Body of pancreas (tissue), 4 donors: ENCODE data around the gene TMEM98. TPM values are rescaled to one million over a fixed set of nuclear protein-coding genes. Genes with fewer than 3 reads are reported as not detected.

Source experiments
- ATAC-seq: fragments of 150-250 bp; one replicate; pipeline ENCODE4 v1.9.1; 2016
- DNase-seq, 4 donors: peaks; one replicate each; pipeline ENCODE4 v3.0.0-alpha.2; 2019
- H3K27ac ChIP-seq, 4 donors: fragments of 200-600 bp; sonication (generic); 1 replicate in 3 of 4; 2 replicates in 1 of 4; pipeline versions ENCODE4 v1.5.1 to v1.6.1; 2016 to 2019; ENCODE audit warnings: mild to moderate bottlenecking in 1 of 4, mixed read lengths in 1 of 4, moderate library complexity in 1 of 4
- H3K27me3 ChIP-seq, 2 donors: fragments of 200-600 bp; sonication (generic); one replicate each; pipeline ENCODE4 v1.6.0; 2016; ENCODE audit warnings: mild to moderate bottlenecking in 1 of 2
- H3K36me3 ChIP-seq, 2 donors: fragments of 200-600 bp; sonication (generic); replicated peaks in 1 of 2; 2 replicates each; pipeline ENCODE4 v1.5.1; 2016; ENCODE audit warnings: low read depth in 2 of 2; ENCODE audit not compliant: insufficient read depth in 1 of 2
- H3K4me1 ChIP-seq: fragments of 200-600 bp; sonication (generic); one replicate; pipeline ENCODE4 v1.6.0; 2016
- H3K4me3 ChIP-seq, 2 donors: fragments of 200-600 bp; sonication (generic); 1 replicate in 1 of 2; 2 replicates in 1 of 2; pipeline ENCODE4 v1.5.1; 2016 to 2019
- H3K9me3 ChIP-seq, 3 donors: fragments of 200-600 bp; sonication (generic); 1 replicate in 2 of 3; 2 replicates in 1 of 3; pipeline ENCODE4 v1.5.1; 2016
- POLR2A ChIP-seq, 3 donors: fragments of 450-650 bp; IDR thresholded peaks; one replicate each; pipeline ENCODE4 v1.6.1; 2016; ENCODE audit warnings: antibody characterized with exemption in 3 of 3, mild to moderate bottlenecking in 2 of 3
- WGBS, 2 donors: methylation state at CpG; one replicate each; pipeline ENCODE4 v1.1.5; 2017; 5-methylcytosine and 5-hydroxymethylcytosine counted together
- intact Hi-C: fragments of 100-400 bp; cut with DNase I; formaldehyde crosslinking; loops from one replicate; pipeline ENCODE4 v1.15.1; 2023
- total RNA-seq, 2 donors: library from RNA; depleted of rRNA; stranded (reverse); fragments of >200 nt; gene quantifications; one replicate each; pipeline ENCODE4 v1.1.0, GENCODE V29; 2016
- TF ChIP-seq, protein P1 (sequence below), 7 experiments: fragments of 450-650 bp in 4 of 7; fragments of 200-600 bp in 3 of 7; sonication (generic) in 3 of 7; IDR thresholded peaks; one replicate each; pipeline ENCODE4 v1.5.1; 2016 to 2019; ENCODE audit warnings: antibody characterized with exemption in 7 of 7

Gene TMEM98
- total RNA-seq, 2 donors from 2014 or later, result 88.2 to 99.2 TPM

DNA sequence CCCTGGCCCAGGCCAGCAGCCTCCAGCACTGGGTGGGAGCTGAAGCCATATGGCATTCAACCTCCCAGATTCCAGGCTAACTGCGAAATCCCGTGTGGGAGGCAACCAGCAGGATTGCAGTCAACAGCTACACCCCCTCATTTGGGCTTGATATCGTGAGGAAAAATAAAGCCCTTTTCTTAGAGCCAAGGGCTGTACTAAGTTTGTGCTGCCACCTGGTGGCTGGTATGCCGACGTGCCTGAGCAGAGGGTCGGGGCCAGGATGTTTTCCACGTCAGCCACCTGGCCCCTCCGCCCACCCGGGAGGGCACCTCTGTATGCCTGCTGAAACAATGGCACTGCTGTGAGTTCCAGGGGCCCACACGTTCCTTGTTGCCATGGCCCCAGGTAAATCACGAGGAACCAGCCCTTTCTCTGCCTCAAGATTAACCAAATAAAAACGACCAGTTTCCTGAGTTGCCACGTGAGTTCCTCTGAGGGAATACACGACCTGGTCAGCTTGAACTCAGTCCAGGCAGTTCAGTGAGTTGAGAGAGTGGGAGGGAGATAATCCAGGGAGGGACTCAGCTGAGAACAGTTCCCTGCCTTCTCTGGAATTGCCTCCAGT lies 9.0 kb downstream of the TMEM98 start:
- Histone ChIP-seq H3K9me3 (no peaks in the 10 kb centered on the region), H3K27ac (peak overlapping the region; percentile 48 to 82 (median 64)), H3K4me1 (peaks cover 16% of the 10 kb centered on the region), H3K27me3 (no peaks in the 10 kb centered on the region), H3K4me3 (no peak overlapping the region), H3K36me3 (peaks cover 0 to 1% of the 10 kb centered on the region in 2 donors)
- 2% methylated on average over 14 of the region's 14 CpGs; no CpG with 5 or more reads in 1 of the 2 donors for WGBS, 2 donors
- intact Hi-C loops, result no loop called here
- ATAC-seq, result peak; percentile 86
- DNase-seq, result peak; percentile 81 to 86 (median 83)
- TF ChIP-seq, protein P1, sequence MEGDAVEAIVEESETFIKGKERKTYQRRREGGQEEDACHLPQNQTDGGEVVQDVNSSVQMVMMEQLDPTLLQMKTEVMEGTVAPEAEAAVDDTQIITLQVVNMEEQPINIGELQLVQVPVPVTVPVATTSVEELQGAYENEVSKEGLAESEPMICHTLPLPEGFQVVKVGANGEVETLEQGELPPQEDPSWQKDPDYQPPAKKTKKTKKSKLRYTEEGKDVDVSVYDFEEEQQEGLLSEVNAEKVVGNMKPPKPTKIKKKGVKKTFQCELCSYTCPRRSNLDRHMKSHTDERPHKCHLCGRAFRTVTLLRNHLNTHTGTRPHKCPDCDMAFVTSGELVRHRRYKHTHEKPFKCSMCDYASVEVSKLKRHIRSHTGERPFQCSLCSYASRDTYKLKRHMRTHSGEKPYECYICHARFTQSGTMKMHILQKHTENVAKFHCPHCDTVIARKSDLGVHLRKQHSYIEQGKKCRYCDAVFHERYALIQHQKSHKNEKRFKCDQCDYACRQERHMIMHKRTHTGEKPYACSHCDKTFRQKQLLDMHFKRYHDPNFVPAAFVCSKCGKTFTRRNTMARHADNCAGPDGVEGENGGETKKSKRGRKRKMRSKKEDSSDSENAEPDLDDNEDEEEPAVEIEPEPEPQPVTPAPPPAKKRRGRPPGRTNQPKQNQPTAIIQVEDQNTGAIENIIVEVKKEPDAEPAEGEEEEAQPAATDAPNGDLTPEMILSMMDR (IDR thresholded peaks at IDR 0.05), result peak; percentile 80 to 96 (median 91)
- peak in 1 of 3 donors; percentile 23 for TF ChIP-seq POLR2A (IDR thresholded peaks at IDR 0.05)

DNA sequence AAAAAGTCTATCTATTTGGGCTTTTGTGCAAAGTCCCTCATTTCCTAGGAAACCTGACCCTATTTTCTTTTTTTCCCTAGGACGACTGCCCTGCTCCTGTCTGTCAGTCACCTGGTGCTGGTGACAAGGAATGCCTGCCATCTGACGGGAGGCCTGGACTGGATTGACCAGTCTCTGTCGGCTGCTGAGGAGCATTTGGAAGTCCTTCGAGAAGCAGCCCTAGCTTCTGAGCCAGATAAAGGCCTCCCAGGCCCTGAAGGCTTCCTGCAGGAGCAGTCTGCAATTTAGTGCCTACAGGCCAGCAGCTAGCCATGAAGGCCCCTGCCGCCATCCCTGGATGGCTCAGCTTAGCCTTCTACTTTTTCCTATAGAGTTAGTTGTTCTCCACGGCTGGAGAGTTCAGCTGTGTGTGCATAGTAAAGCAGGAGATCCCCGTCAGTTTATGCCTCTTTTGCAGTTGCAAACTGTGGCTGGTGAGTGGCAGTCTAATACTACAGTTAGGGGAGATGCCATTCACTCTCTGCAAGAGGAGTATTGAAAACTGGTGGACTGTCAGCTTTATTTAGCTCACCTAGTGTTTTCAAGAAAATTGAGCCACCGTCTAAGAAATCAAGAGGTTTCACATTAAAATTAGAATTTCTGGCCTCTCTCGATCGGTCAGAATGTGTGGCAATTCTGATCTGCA lies 12.9 kb downstream of the TMEM98 start:
- TF ChIP-seq, protein P1 (IDR thresholded peaks at IDR 0.05), result peak in 3 of 7 experiments; percentile 8 to 53 (median 30)
- TF ChIP-seq POLR2A (IDR thresholded peaks at IDR 0.05), result no peak
- ATAC-seq (no peak), DNase-seq (peak in 2 of 4 donors; percentile 47 to 51)
- H3K4me1 ChIP-seq, result peaks cover 36% of the 10 kb centered on the region
- 66 to 70% methylated on average over 10 of the region's 10 CpGs for WGBS, 2 donors
- H3K27me3 ChIP-seq, result no peaks in the 10 kb centered on the region
- intact Hi-C loops, result loop anchor here (10.0 kb wide), 1 partner anchor 54 kb away; the partner anchor contains the start of gene SPACA3
- no peak overlapping the region for H3K4me3 ChIP-seq
- H3K9me3 ChIP-seq, result no peaks in the 10 kb centered on the region
- no peak overlapping the region for H3K27ac ChIP-seq
- H3K36me3 ChIP-seq, result peaks cover 0 to 1% of the 10 kb centered on the region in 2 donors

DNA sequence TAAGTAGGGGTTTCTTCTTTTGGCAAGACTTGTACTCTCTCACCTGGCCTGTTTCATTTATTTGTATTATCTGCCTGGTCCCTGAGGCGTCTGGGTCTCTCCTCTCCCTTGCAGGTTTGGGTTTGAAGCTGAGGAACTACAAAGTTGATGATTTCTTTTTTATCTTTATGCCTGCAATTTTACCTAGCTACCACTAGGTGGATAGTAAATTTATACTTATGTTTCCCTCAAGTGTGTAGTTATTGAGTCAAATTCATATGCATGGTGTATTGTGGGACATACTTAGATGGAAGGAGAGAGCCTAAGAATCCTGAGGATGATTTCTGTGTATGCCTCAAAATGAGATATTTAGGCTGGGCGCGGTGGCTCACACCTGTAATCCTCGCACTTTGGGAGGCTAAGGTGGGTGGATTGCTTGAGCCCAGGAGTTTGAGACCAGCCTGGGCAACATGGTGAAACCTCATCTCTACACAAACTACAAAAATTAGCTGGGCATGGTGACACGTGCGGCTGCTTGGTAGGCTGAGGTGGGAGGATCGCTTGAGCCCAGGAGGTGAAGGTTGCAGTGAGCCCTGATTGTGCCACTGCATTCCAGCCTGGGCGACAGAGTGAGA lies 13.6 kb downstream of the TMEM98 start:
- ATAC-seq (no peak), DNase-seq (no peak)
- Histone ChIP-seq H3K4me1 (peaks cover 37% of the 10 kb centered on the region), H3K27me3 (no peaks in the 10 kb centered on the region), H3K4me3 (no peak overlapping the region), H3K36me3 (peaks cover 0 to 1% of the 10 kb centered on the region in 2 donors), H3K27ac (no peak overlapping the region), H3K9me3 (no peaks in the 10 kb centered on the region)
- TF ChIP-seq POLR2A (IDR thresholded peaks at IDR 0.05), result no peak
- TF ChIP-seq, protein P1 (IDR thresholded peaks at IDR 0.05), result peak in 6 of 7 experiments; percentile 30 to 57 (median 45)
- intact Hi-C loops, result loop anchor here (10.0 kb wide), 1 partner anchor 53 kb away; the partner anchor contains the start of gene SPACA3
- 90 to 91% methylated on average over 8 of the region's 8 CpGs for WGBS, 2 donors

DNA sequence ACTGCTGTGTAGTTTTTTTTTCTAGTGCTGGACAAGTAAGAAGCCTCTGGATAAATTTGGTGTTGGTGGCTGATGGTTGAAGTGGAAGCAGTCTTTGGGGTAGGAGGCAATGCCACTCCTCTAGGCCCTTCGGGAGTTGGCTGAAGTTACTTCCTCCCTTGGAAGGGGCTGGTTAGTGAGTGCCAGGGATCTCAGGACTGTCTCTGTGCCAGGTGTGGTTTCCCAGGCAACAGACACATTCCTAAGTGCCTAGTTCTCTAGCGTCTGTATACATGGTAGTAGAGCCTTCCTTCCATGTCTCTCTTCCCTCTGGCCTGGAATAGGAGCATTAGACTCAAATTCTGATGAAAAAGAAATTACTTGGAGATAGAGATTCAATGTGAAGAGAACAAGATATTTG lies 15.3 kb downstream of the TMEM98 start:
- ATAC-seq (peak; percentile 90), DNase-seq (peak; percentile 79 to 85 (median 82))
- Histone ChIP-seq H3K4me1 (peaks cover 30% of the 10 kb centered on the region), H3K4me3 (no peak overlapping the region), H3K9me3 (no peaks in the 10 kb centered on the region), H3K27ac (peak overlapping the region; percentile 45 to 66 (median 52)), H3K36me3 (no peaks in the 10 kb centered on the region), H3K27me3 (no peaks in the 10 kb centered on the region)
- TF ChIP-seq, protein P1 (IDR thresholded peaks at IDR 0.05), result no peak
- TF ChIP-seq POLR2A (IDR thresholded peaks at IDR 0.05), result no peak
- intact Hi-C loops, result loop anchor here (10.0 kb wide), 1 partner anchor 52 kb away; the partner anchor contains the start of gene SPACA3
- WGBS, 2 donors, result 8% methylated on average over 2 of the region's 2 CpGs
